Activated CD4-positive, alpha-beta T cell treated with anti-CD3 and anti-CD28 coated beads, Interleukin-2, amount 50 U/mL, for 4 hours (primary cell): Measurements from ENCODE around the gene LZTR1.
A peak's percentile ranks its signal among the peaks of the same experiment; 100 is the strongest.
"Not testable (repeated sequence)": the region's sequence is repeated elsewhere in the genome, so short reads cannot be mapped to it uniquely, and the experiment has no call there.

Experiments used
- DNase-seq, 2 experiments: peaks; one replicate each; pipeline ENCODE4 v3.0.0-alpha.2; 2020

Gene LZTR1

GRCh38 chr22:20997536-20998257 lies 15.6 kb downstream of the LZTR1 start:
- no peak for DNase-seq

GRCh38 chr22:20998411-20999336 lies 16.6 kb downstream of the LZTR1 start:
- DNase-seq, result no peak

- DNase-seq, result no peak
Observed at GRCh38 chr22:20999350-21000206, 17.5 kb downstream of the LZTR1 start.

DNA sequence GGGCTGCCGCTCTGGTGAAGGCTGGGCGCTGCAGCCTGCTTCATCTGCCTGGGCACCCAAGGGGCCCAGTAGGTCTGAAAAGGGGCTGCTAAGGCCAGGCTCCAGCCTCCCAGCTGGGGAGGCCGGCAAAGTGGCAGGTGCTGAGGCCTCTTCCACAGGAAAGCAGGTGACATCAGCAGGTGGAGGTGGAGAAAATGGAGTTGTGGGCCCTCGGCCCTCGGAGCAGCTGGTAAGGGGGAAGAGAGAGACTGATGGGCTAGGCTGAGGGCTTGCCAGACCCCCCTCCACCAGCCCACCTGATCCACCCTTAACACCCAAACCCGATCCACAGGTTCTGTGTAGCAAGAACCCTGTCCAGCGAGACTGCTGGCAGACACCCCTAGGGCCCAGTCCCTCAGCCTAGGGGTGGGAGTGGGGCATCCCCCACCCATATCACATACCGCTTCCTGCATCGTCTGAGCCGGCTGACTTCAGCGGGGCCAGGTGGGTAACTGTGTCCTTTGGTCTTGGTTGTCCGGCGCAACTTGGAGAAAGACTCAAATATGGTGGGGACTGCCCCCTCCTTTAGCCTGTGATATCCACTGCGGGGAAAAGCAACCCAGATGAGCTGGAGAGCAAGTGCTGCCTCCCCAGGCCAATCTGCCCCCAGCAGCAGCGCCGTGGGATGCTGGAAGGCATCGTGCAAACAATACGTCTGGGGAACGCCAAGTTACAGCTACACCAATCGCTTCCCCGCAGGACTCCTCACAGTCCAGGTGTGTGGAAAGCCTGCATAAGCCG lies 18.3 kb downstream of the LZTR1 start:
- DNase-seq, result no peak

DNA sequence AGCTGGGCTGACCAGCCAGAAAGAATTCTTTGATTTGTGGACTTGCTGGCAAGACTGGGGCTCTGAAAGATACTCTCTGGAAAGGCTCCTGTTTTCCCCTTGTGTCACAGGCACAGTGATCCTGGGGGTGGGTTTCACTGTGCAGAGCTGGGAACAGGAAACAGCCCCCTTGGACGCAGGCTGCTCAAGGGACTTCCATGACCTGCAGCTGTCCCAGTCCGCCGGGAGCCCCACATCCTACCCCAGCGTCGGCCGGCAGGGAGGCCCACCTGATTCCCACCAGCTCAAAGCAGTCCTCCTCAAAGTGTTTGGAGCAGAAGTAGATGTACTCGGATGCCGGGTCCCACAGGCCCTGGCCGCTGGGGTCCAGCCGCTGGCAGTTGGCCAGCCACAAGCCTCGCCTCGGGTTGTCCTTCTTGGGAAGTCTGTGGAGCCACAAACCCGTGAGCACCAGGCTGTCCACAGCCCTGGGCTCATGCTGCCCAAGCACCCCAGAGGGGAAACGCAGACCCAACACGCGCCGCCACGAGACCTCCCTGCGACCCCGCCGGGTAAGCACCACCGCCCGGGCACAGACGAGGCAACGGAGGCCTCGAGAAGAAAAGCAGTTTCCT lies 19.0 kb downstream of the LZTR1 start:
- no peak for DNase-seq

DNA sequence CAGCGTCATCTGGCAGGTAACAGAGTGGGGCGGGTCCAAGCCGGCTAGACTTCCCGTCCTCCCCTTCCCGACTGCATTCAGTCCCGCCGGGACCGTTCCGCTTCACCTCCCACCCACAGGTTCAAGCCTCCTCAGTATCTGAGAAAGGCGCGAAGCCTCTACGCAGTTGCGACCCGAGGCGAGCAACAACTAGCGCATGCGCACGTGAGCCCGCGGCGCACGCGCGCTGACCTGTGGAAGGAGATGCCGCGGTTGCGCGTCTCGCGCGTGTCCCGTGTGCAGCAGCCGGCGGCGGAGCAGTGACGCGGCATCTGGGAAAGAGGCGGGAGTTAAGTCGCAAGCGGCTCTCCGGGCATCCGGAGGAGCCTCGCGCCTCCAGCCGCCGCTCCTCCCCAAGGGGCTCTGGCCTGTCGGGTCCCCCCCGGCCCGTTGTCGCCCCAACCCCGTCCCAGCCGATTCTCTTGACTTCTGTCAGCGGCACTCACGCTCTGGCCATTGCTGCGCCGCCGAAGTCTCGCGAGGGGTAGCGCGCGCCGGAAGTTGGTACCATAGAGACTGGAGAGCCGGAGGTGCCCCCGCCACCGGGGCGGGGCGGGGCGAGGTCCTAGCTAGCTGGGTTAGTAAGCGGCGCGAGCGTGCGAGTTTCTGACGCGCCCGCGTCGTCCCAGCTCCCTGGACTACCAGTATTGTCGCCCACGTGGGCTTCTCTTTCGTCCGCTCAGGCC lies 19.7 kb downstream of the LZTR1 start, which contains the start of gene THAP7:
Gene THAP7 (minus strand): TSS at position 518 of the 725 bp plus-strand sequence. CDS start 207 bp downstream, at position 311.
- DNase-seq, result peak; percentile 96 to 98

GRCh38 chr22:21003782-21004181 lies 21.7 kb downstream of the LZTR1 start:
- no peak for DNase-seq

- not testable (repeated sequence) for DNase-seq
Observed at GRCh38 chr22:21009208-21009607, 27.1 kb downstream of the LZTR1 start.

DNA sequence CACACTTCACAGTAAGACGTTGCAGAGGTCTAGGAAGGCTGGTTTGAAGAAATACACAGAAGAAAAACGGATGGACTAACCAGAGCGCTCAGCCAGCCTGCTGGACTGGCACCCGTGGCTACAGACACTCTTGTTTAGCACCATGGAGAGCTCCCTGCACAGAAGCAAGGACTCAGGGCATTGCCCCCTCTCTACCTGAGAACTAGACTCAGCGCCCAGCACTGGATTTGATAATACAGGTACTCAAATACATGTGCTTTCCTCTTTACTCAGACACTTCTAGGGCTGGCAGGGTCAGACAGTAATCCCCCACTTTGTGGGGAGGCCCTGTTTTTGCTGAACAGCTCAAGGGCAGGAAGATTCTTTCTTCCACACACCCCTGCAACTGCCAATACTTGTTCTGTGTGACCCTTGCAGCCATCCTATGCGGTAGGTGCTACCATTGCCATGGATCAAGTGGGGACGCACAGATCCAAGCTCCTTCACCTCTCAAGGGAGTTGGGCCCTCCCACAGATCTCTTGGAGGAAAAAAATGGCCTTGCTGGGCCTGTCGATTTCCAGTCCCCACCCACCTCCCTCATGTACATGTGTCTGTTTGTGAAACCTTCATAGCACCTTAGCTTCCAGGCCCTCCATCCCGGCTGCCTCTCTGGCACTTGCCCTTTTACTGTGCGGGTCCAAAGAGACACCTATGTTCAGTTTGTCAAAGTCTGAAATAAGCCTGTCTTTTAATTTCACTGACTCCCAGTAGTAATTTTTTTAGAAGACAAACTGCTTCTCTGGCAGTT lies 27.7 kb downstream of the LZTR1 start:
- no peak for DNase-seq

GRCh38 chr22:21010426-21011113 lies 28.5 kb downstream of the LZTR1 start:
- no peak for DNase-seq

GRCh38 chr22:21012446-21013407 lies 30.6 kb downstream of the LZTR1 start:
- no peak for DNase-seq

GRCh38 chr22:21013657-21014201 lies 31.6 kb downstream of the LZTR1 start:
- DNase-seq, result no peak

GRCh38 chr22:21014202-21014725 lies 32.2 kb downstream of the LZTR1 start:
- peak; percentile 67 to 69 for DNase-seq

GRCh38 chr22:21014726-21015465 lies 32.8 kb downstream of the LZTR1 start, which contains the start of gene P2RX6:
Gene P2RX6, plus strand, starts transcription at chr22:21015165. Its CDS starts 10 bp downstream, at chr22:21015175.
- no peak for DNase-seq

DNA sequence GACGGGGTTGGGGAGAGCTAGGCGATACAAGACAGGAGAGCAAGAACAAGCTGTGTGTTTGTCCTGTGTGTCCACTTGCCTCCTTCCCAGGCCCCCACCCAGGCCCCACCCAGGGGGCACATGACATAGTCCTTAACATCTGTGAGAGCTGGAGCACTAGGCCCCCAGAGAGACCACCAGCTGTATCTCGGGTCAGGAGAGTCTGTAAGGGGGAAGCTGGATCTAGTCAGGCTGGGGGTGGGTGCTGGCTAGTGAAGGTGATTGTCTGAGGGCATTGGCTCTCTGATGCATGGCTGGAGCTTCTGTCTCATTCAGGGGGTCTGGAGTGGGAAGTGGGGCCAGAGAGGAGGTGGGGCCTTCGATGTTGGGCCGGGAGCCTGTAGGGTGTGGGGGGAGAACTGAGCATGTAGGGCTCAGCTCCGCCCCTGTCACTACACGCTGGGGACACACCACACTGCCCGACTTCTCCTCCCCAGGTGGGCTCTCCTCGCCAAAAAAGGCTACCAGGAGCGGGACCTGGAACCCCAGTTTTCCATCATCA lies 33.4 kb downstream of the LZTR1 start:
- no peak for DNase-seq

DNA sequence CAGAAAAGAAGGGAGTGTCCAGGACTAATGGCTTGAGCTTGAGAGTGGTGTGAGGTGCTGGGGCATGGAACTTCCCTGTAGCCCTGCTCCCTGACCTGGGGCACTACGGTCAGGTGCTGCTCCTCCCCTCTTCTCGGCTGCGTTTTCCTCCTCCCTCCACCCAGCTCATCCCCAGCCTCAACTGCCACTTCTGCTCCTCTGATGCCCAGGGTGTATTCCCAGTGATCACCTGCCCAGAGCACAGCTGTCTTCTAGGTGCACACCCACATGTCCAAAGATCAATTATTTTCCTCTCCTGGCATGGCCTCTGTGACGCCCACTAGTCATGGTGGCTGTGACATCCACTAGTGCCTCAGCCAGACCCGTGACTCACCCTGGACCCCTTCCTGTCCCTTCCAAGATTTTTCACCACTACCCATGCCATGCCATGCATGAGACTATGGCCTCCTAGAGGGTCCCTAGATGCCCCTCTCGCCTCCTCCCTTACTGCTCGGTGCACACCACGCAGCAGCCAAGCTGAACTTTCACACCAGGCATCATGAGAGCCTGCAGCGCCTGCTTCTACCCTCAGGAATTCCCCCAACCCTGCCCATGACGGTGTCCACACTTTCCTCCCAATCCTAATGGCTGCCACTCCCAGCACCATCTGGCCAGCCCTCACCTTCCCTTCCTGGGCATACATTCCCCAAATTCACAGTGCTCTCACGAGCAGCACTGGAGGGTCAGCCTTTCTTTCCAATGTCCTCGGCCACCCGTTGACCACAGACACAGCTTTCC lies 34.7 kb downstream of the LZTR1 start:
- no peak for DNase-seq
